NCI-H524 treated with DMSO at 0.1 percent for 48 hours (cell line): ENCODE results near the gene CD1B.
"Not testable (repeated sequence)": the region's sequence is repeated elsewhere in the genome, so short reads cannot be mapped to it uniquely, and the experiment has no call there.

Experiments used
- DNase-seq: peaks from one replicate; lab custom pipeline; 2025; lab: John Stamatoyannopoulos, UW

CD1B gene

DNA sequence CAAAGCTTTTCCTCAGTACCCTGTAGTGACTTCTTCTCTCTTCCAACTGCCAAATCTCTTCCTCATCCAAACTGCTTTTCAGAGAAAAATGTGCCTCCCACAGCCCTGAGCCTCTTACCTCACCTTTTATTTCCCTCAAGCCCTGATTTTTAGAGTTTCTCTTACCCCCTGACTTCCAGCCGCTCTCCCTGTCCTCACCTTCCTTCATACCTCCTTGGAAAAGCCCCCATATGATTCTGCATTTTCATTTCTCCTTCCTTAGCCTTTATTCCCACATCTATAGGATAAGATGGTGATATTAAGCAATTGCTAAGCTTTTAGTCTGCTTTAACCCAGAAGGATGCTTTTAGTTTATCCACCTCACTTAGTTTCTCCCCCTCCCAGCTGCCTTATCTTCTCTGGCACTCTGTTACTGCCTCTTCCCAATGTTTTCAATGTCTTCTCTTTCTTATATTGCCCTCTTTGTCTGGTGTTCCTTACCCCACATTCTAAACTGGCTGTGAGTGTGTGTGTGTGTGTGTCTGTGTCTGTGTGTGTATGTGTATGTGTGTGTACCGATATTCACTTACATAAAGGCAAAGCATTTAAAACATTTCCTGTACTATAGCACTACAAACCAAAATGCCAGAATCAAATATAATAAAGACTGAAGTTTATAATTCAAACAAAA is at the start of gene CD1B:
Gene CD1B (minus strand): TSS at position 51 of the 670 bp plus-strand sequence. CDS start 108 bp downstream, outside the sequence.
- DNase-seq, result no peak

DNA sequence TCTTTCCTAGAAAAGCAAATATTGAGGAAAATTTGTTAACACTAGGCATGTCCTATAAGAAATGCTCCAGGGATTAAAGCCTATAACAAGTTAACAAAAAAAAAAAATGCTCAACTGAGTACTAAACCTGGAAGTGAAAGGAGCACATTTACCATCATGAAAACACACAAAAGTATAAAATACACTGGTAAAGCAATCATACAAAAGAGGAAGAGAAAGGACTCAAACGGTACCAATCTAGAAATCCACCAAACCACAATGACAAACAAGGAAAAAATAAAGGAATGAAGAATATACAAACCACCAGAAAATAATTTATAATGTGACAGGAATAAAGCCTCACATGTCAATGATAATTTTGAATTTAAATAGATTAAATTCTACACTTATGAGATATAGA is 43.5 kb upstream of the CD1B start:
- DNase-seq, result no peak

DNA sequence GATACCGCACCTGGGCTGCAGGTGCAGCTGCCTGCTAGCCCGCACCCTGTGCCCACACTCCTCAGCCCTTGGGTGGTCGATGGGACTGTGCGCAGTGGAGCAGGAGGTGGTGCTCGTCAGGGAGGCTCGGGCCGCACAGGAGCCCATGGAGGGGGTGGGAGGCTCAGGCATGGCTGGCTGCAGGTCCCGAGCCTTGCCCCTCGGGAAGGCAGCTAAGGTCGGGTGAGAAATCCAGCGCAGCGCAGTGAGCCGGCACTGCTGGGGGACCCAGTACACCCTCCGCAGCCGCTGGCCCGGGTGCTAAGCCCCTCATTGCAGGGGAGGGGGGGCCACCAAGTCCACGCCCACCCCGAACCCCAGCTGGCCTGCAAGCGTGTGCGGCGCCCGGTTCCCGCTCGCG is 42.8 kb upstream of the CD1B start:
- DNase-seq, result not testable (repeated sequence)

DNA sequence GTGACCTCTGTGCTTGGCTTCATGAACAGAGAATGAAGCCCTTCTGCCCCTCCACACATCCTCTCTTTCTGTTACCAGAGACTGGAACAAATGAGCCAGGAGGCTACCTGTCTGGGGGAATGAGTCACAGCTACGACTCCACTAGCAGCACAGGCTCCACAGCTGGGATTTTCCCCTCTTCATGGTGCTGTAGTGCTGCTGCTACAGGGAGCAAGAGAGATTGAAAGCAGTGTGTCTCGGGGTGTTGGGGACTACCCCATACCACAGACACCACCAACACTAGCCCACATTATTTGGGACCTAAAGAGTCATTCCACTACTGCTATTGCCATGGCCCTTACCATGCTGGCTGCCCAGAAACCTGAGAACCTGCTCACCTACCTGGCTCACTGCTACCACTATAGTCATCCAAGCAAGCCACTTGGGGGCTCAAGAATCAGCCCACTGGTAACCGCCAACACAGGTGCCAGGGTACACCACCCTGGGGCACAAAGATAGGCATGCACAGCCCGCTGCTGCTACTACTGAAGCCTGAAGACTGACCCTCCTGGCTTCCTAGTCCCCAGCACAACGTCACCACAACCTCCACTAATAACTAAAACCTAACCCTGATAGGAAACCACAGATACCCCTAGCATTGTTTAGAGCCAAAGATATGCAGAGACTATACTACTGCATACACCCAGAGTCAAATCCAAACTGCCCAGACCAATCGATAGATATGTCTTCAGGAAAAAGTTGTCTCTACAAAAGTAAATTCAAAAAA is 40.0 kb upstream of the CD1B start:
- DNase-seq, result no peak

DNA sequence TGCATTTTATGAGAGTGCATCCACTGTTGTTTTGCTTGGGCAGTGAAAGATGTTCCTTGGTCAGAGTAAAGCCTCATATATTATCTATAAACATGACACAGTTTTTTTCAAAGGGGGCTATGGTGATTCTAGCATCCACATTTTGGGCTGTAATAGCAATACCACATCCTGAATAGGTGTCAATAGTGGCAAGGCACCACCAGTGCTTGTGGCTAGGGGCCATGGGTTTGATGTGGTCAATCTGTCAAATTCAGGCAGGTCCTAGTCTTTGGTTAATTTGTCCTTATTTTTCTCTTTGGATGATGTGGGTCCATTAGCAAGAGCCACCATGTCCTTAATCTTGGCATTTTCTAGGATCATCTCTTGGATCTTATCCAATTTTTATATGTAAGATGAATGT is 35.5 kb upstream of the CD1B start:
- no peak for DNase-seq

DNA sequence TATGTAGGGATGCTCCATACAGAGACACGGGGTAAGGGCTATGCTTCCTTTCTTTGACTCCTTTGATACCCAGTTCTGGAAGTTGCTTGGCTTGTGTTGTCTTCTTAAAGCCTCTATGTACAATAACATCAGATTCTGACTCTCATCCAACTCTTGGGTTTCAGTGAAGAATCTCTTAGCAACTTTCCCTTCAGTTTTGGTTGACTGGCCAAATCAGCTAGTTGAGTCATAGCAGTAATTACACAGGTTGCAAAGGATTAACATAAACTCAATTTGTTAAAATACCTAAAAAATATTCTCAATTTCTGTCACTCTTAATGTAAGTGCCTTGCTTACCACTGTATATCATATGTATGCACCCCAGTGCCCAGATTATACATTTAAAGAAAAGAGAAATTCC is 31.6 kb upstream of the CD1B start:
- no peak for DNase-seq

DNA sequence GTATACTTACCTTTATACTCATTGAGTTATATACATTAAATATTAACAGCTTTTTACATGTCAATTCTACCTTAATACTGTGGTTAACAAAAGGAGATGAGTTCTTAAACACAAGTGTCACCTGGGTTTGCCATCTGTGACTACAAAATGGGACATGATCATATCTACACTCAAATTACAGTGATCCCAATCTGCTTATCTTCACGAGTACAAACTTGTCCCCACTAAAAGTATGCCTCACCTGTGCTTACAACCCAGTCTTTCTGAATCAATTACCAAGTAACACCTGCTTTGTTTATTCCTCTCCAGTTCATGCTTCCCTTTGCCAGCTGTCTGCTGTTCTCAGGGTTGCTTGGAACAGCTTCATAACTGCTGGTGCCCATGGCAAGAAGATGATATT is 31.2 kb upstream of the CD1B start:
- no peak for DNase-seq

DNA sequence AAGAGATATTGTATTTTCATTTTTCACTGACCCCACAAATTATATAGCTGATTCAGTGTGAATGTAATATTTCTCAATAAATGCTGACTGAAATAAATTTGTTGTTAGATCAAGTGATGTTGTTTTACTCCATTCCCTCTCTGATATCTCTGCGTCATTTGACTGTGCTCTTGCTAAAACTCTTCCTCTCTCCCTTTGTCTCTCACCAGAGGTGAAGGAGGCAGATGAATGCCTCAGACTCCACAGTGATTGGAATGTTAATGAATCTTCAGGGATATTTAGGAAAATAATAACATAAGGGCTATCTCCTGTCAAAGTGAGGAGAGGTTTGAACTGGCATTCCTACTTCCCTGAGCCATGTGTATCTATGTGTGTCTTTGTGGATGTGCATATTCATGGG is 26.1 kb upstream of the CD1B start:
- DNase-seq, result no peak

DNA sequence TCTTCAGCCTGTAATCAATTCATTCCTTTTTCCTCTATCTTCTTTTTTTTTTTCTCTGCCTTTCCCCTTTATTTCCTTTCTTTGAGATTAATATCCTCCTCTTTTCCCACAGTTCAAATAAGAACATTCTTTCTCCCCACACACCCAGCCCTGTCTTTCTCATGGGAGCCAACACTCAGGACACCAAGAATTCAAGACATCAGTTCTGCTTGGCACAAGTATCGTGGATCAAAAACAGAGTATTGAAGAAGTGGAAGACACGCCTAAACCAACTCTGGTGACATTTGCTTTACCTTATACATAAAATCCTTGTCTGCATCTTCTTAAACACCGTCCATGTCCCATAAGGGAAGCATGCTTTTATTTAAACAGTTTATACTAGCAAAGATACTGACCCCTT is 25.3 kb upstream of the CD1B start:
- DNase-seq, result no peak

DNA sequence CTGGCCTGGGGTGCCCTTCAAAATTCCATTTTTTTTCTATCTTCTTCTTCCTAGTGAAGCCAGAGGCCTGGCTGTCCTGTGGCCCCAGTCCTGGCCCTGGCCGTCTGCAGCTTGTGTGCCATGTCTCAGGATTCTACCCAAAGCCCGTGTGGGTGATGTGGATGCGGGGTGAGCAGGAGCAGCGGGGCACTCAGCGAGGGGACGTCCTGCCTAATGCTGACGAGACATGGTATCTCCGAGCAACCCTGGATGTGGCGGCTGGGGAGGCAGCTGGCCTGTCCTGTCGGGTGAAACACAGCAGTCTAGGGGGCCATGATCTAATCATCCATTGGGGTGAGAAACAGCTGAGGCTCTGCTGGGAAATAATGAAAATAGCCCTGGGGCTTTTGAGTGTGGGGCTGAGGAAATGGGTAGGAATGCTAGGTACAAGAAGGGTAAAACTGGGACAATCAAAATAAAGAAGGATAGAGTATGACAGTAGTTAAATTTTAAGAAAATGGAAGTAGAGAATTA is 24.5 kb upstream of the CD1B start:
- DNase-seq, result no peak

DNA sequence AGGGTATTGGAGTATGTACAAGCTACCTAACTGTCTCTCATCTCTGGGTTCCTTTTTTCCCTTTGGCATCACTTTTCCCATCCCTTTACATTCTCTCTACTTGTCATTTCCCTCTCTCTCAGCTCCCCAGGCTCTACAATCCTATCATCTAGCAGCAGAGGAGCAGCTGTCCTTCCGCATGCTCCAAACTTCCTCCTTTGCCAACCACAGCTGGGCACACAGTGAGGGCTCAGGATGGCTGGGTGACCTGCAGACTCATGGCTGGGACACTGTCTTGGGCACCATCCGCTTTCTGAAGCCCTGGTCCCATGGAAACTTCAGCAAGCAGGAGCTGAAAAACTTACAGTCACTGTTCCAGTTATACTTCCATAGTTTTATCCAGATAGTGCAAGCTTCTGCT is 22.9 kb upstream of the CD1B start:
- no peak for DNase-seq

DNA sequence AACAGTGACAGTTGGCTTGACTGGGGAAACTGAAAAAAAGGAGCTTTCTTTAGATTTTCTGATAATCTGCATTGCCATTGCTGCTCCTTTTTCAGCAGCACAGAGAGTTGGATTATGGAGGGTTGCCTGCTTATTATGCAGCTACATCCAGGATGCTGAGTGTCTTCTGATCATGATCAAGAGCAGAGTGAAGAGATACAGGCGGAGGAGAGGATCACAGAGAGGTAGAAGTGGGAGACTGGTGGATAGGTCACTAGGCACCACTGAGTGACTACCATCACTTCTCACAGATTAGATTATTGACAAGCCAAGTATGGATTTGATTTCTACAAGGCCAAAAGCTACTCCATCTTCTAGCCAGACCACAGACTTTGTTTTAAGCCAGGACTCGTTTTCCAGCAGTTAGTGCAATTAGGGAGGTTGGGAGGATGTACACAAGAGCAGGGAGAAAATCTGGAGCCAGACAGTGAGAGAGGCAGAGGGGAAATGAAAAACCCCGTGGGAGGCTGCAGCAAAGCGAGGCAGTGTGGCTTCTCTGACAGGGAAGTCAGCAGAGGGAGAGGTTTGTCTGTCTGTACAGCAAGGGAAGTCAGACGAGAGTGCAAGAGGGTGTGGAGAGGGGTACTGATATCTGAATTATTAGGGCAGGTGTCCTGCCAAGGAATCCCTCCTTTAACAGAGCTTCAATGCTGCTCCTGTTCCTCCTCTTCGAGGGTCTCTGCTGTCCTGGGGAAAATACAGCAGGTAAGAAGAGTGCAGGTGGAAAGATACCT is 22.2 kb upstream of the CD1B start, which contains the start of gene CD1E:
Gene CD1E (plus strand): TSS at position 592 of the 773 bp plus-strand sequence. CDS start 95 bp downstream, at position 687.
- DNase-seq, result no peak

DNA sequence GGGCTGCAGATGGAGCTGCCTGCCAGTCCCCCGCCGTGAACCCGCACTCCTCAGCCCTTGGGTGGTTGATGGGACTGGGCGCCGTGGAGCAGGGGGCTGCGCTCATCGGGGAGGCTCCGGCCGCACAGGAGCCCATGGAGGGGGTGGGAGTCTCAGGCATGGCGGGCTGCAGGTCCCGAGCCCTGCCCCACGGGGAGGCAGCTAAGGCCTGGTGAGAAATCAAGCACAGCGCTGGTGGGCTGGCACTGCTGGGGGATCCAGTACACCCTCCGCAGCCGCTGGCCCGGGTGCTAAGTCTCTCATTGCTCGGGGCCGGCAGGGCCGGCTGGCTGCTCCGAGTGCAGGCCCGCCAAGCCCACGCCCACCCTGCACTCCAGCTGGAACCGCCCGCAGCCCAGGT is 17.6 kb upstream of the CD1B start:
- DNase-seq, result not testable (repeated sequence)

DNA sequence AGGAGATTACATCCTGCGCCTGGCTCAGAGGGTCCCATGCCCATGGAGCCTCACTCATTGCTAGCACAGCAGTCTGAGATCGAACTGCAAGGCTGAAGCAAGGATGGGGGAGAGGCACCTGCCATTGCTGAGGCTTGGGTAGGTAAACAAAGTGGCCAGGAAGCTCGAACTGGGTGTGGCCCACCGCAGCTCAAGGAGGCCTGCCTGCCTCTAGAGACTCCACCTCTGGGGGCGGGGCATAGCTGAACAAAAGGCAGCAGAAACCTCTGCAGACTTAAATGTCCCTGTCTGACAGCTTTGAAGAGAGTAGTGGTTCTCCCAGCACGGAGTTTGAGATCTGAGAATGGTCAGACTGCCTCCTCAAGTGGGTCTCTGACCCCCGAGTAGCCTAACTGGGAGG is 5.1 kb upstream of the CD1B start:
- DNase-seq, result not testable (repeated sequence)

DNA sequence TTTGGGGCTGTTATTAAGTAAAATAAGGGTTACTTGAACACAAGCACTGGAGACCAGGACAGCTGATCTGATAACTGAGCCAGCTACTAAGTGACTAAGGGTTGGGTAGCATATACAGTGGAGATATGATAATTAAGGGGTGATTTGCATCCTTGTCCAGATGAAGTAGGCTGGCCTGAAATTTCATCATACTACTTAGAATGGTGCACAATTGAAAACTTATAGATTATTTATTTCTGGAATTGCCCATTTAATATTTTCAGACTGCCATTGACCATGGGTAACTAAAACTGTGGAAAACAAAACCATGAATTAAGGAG is 3.8 kb upstream of the CD1B start:
- DNase-seq, result no peak

DNA sequence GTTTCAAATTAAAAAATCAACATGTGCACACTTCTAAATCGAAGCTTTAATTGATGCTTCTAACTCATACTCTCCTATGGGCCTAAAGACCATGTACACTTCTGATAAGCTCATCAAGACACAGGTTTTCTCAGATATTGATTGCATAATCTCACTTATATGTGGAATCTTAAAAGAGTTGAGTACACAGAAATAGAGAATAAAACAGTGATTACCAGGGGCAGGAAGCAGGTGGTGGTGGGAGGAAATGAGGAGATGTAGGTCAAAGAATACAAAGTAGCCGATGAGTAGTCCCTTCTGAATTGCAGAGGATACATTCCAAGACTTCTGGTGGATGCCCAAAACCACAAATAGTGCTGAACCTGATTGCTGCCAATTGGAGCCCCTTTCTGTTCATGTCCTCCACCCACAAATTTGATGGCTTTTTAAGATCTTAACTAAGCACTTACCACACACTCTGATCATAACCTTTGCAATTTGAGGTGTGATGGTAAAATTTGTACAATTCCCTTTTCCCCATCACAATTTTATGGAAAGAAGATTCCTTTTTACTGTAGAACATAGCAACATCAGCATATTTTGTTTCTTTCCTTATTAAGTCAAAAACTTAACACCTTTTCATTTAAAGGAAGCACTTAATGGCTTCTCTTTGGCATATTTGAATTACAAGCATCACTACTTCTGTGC is 3.3 kb upstream of the CD1B start:
- DNase-seq, result no peak

DNA sequence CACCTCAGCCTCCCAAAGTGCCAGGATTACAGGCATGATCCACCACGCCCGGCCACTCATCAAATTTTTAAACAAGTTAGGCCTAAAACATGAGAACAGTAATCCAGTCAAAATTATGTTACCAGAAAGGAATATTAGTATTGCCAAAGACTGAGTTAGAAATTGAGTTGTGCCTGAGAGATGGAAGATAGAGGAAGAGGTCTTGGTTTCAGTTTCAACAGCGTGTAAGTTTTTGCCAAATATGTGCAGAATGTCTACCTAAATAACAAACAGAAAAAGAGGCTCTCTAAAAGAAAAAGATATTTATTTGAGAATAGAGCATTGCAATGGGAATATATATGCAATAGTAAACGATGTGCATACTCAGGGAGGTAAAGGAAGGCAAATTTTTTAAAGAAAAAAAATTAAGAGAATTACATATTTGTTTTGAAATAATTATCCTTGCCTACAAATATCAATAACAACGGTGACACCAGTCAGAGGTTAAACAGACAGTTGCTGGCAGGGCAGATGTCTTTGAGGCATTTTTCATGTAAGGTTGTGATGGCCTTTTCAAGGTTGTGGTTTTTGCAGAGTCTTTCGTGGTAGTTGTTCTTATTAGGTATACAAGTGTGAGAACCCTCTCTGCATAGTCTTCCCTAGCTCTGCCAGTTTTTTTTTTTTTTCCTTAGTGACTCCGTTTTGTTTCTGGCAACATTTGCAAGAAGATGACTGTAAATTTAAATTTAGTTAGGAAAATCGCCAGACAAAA is 2.2 kb upstream of the CD1B start:
- DNase-seq, result no peak

DNA sequence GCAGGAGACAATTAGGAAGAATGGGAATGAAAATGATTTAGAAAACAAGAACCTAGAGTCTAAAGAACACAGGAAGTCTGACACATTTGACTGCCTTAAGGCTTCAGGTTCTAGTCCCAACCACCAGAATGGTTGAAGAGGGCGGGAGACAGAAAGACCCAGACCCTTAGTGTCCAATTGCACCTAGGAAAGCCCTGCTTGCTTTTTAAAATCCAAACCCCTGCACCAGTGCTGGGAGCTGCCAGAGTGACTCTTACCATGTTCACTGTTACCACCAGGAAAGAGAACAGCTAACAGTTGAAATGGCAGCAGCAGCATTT is 265 bp downstream of the CD1B start:
- DNase-seq, result no peak

DNA sequence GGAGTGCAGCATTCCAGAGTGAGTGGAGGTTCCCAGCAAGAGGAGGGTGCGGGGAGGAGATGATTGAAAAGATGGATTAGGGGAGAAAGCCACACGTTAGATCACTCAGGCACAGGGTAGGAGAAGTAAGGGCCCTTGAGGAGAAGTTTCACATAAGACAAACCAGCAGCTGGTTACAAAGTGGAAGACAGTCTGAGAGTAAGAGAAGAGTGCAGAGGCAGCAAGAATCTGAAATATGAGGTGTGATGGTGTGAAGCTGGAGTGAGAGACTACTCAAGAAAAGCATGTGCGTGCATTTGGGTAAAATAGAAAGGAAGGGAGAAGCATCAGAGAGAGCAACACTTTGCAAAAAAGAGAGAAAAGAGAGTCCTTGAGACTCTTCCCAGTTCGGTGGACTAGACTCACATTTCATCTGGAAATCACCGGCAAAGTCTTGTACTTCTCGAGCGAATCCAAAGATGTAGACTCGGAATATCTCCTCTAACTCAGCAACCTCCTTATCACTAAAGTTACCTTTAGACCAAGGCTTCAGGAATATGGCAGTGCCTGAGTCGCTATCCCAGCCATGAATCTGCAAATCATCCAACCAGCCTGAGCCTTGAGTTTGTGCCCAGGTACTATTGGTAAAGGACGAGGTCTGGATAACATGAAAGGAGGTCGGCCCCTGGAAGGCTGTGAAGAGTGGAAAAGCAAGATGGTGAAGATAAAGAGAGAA is 783 bp downstream of the CD1B start:
- DNase-seq, result no peak

DNA sequence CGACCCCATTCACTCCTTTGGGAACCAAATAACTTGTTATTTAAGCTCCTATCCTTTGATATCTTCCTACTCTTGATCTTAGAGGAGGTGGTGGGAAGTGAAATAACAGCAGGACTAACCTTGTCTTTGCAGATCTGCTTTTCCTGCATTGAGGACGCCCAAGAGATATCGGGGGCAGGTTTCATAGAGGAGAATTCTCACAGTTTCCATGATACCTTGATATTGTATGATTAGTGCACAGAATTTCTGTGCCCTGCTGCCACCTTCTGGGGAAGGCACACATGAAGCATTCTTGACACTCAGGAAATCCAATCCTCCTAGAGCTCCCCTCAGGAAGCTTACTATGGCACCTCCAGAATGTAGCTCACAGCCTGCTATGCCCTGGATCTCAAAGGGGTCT is 1.6 kb downstream of the CD1B start:
- no peak for DNase-seq

DNA sequence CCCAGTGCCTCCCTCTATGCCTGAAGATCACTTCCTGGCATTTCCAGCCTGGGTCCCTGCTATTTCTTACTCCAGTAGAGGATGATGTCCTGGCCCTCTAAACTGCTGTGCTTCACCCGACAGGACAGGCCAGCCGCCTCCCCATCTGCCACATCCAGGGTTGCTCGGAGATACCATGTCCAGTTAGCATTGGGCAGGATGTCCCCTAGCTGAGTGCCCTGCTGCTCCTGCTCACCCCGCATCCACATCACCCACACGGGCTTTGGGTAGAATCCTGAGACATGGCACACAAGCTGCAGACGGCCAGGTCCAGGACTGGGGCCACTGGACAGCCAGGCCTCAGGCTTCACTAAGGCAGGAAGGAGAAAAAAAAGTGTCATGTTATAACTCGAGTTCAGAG is 2.0 kb downstream of the CD1B start:
- DNase-seq, result no peak
